ENCODE results near the gene FKRP.

Gene FKRP

GRCh38 chr19:46731584-46731983, 14.3 kb upstream of the FKRP start:
- no peak for DNase-seq

GRCh38 chr19:46732172-46732938, 13.5 kb upstream of the FKRP start:
- DNase-seq: no peak

- DNase-seq: no peak
Measured at GRCh38 chr19:46732966-46733689, 12.7 kb upstream of the FKRP start.

- no peak for DNase-seq
Measured at GRCh38 chr19:46733690-46734292, 12.1 kb upstream of the FKRP start.

- no peak for DNase-seq
Measured at GRCh38 chr19:46736531-46737297, 9.1 kb upstream of the FKRP start.

GRCh38 chr19:46737298-46737654, 8.6 kb upstream of the FKRP start:
- DNase-seq: no peak

- DNase-seq: no peak
Measured at GRCh38 chr19:46737761-46738171, 8.1 kb upstream of the FKRP start.

GRCh38 chr19:46739290-46739771, 6.5 kb upstream of the FKRP start:
- no peak for DNase-seq

GRCh38 chr19:46741447-46741846, 4.4 kb upstream of the FKRP start:
- no peak for DNase-seq

- no peak for DNase-seq
Measured at GRCh38 chr19:46742926-46743480, 2.9 kb upstream of the FKRP start.

GRCh38 chr19:46744005-46744691, 1.7 kb upstream of the FKRP start:
- DNase-seq: no peak

GRCh38 chr19:46745030-46745429, 827 bp upstream of the FKRP start:
- DNase-seq: no peak

- DNase-seq: peak; percentile 77
Measured at GRCh38 chr19:46746281-46747057, 612 bp downstream of the FKRP start, which contains the start of gene STRN4. STRN4 (minus strand) TSS chr19:46746450; CDS start chr19:46746430, 20 bp downstream.

- DNase-seq: no peak
Measured at GRCh38 chr19:46748325-46749109, 2.7 kb downstream of the FKRP start.

- DNase-seq: no peak
Measured at GRCh38 chr19:46753420-46754155, 7.7 kb downstream of the FKRP start.

- no peak for DNase-seq
Measured at GRCh38 chr19:46755077-46755852, 9.4 kb downstream of the FKRP start.

- no peak for DNase-seq
Measured at GRCh38 chr19:46755853-46756543, 10.1 kb downstream of the FKRP start.

GRCh38 chr19:46756544-46756888, 10.7 kb downstream of the FKRP start:
- no peak for DNase-seq
